Neuron (in vitro differentiated cells): ENCODE measurements around the gene VEGFC.

ENCODE experiments used
- H2AFZ ChIP-seq: one replicate; pipeline ENCODE4 v1.6.1; 2013; ENCODE audit warnings: low read depth, mild to moderate bottlenecking, inconsistent platforms, low read length, moderate library complexity
- H3K27me3 ChIP-seq: one replicate; pipeline ENCODE4 v1.6.1; 2013; ENCODE audit warnings: low read length; ENCODE audit not compliant: insufficient read depth
- H3K36me3 ChIP-seq: one replicate; pipeline ENCODE4 v1.6.1; 2013; ENCODE audit warnings: low read length; ENCODE audit not compliant: insufficient read depth
- H3K4me1 ChIP-seq: one replicate; pipeline ENCODE4 v1.6.1; 2013; ENCODE audit warnings: low read length; ENCODE audit not compliant: insufficient read depth
- H3K4me3 ChIP-seq: 2 replicates; pipeline ENCODE4 v1.5.1; 2013; ENCODE audit warnings: mild to moderate bottlenecking, low read length, moderate library complexity
- H3K9me3 ChIP-seq: one replicate; pipeline ENCODE4 v1.6.1; 2013; ENCODE audit warnings: low read length

VEGFC gene, protein sequence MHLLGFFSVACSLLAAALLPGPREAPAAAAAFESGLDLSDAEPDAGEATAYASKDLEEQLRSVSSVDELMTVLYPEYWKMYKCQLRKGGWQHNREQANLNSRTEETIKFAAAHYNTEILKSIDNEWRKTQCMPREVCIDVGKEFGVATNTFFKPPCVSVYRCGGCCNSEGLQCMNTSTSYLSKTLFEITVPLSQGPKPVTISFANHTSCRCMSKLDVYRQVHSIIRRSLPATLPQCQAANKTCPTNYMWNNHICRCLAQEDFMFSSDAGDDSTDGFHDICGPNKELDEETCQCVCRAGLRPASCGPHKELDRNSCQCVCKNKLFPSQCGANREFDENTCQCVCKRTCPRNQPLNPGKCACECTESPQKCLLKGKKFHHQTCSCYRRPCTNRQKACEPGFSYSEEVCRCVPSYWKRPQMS

DNA sequence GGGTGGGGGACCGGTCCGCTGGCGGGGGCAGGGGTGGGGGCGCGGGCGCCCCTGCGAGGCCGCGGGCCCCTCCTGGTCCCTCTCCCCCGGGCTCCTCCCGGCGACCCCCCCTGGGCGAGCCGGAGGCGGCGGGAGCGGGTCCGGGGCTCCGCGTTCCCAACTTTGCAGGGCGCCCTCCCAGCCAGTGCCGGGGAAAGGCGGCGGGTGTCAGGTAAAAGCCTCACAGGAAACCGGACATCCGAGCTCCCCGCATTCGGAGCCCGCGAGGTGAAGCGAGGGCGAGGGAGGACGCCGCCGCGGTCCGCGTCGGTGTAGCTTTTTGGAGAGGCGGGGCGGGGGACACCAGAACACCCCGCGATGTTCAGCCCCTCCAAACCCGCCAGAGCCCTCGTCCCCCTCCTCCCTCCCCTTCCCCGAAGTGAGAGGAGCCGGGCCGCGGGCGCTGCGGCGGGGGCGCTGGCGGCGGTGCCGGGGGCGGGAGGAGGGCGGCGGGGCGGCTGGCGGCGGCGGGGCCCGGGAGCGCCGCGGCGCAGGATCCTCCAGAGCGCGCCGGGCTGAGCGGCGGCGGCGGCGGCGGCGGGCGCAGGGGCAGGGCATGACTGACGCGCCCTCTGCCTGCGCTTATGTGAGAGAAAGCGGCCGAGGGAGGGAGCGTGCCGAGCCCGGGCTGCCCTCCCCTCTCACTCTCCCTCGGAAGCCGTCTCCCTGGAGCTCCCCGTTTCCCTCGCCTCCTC is at the start of gene VEGFC:
Gene VEGFC (minus strand): TSS at position 597 of the 734 bp plus-strand sequence. CDS start 611 bp downstream, outside the sequence.
- H3K9me3 ChIP-seq, result no peaks in the 10 kb centered on the region
- no peaks in the 10 kb centered on the region for H3K27me3 ChIP-seq
- H2AFZ ChIP-seq, result peak within 1 kb of the TSS; percentile 96
- no peaks in the 10 kb centered on the region for H3K36me3 ChIP-seq
- H3K4me3 ChIP-seq, result peak within 1 kb of the TSS; percentile 63
- no peaks in the 10 kb centered on the region for H3K4me1 ChIP-seq

DNA sequence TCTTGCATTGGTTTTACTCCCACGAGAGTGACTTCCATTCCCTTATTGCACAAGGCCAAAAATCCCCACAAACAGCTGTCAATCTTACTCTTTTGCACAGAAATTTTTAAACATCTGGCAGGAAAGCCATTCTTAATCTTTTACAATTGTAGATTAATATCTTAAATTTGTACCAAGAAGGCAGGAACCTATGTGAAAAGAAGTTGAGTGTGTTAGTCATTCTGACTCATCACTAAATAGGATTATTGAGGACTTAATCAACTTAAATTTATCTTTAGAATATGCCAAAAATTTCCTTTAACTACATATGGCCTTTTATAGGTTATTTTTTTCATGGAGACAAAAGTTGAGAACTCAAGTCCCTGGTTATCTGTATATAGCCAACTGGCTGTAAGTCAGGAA is 49.0 kb upstream of the VEGFC start:
- H3K4me3 ChIP-seq, result no peak overlapping the region
- H2AFZ ChIP-seq, result no peak overlapping the region
- H3K27me3 ChIP-seq, result no peaks in the 10 kb centered on the region
- H3K36me3 ChIP-seq, result no peaks in the 10 kb centered on the region
- H3K4me1 ChIP-seq, result no peaks in the 10 kb centered on the region
- no peaks in the 10 kb centered on the region for H3K9me3 ChIP-seq

DNA sequence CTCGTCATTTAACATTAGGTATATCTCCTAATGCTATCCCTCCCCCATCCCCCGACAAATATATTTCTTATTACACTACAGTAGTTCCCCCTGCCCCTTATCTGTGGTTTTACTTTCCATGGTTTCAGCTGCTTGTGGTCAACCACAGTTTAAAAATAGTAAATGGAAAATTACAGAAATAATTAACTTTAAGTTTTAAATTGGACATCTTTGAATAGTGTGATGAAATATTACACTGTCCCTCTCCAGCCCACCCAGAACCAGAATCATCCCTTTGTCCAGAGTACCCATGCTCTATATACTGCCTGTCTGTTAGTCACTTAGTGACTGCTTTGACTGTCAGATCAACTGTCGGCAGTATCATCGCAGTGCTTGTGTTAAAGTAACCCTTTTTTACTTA is 47.4 kb upstream of the VEGFC start:
- Histone ChIP-seq H3K4me3 (no peak overlapping the region), H2AFZ (no peak overlapping the region), H3K9me3 (no peaks in the 10 kb centered on the region), H3K36me3 (no peaks in the 10 kb centered on the region), H3K27me3 (no peaks in the 10 kb centered on the region), H3K4me1 (no peaks in the 10 kb centered on the region)

DNA sequence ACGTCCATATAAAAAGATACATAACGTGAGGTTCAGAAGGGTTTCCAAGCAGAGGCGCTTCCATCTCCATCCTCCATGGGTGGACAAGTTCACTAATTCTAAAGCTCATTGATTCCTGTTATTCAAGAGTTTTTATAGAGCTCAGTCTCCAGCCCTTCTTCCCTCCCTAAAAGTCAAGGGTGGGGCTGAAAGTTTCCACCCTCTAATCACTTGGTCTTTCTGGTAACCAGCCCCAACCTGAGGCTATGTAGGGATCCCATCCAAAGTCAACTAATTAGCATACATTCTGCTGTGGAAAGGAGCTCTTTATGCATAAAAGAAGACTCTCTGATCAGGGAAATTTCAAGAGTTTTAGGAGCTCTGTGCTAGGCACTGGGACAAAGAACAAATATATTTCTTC is 46.9 kb upstream of the VEGFC start:
- H3K4me3 ChIP-seq, result no peak overlapping the region
- no peak overlapping the region for H2AFZ ChIP-seq
- H3K9me3 ChIP-seq, result no peaks in the 10 kb centered on the region

DNA sequence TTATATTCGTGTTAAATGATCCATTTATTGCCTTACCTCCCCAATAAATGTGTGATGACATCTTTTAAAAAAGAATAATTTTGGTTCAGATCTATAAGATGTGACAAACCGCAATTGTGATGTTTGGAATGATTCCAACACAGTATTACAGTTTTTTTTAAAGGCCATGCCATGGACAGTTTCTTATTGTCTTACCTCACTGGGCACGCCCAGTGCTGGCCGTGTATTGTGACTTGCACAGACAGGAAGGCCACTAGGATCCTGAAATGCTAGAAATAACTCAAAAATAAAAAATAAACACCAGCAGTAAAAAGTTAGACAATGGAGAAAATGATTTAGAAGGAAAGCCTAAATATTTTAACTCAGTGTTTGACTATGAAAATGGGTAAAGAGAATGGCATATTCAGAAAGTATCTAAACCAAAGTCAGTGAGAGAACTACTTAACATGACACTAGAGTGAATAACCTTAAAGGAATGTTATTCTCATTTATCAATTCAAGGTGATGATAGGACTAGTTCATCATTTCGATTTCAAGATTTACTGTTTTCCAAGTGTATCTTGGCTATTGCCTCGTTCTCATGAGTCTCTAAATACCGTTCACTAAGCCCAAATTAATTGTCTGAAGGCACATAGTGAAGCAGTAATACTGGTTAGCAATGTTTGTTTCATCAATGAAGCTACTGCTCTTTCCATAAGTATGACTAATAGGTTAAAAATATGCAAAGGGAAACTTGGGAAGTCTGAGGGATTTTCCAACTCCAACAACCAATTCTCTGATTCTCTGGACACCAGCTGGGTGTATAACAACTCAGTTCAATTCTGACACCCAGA is 46.1 kb upstream of the VEGFC start:
- Histone ChIP-seq H3K27me3 (no peaks in the 10 kb centered on the region), H2AFZ (no peak overlapping the region), H3K36me3 (no peaks in the 10 kb centered on the region), H3K9me3 (no peaks in the 10 kb centered on the region), H3K4me3 (no peak overlapping the region), H3K4me1 (no peaks in the 10 kb centered on the region)

More for the DNA sequence above, 46.9 kb upstream of the VEGFC start:
- H3K27me3 ChIP-seq, result no peaks in the 10 kb centered on the region
- no peaks in the 10 kb centered on the region for H3K36me3 ChIP-seq
- no peaks in the 10 kb centered on the region for H3K4me1 ChIP-seq

DNA sequence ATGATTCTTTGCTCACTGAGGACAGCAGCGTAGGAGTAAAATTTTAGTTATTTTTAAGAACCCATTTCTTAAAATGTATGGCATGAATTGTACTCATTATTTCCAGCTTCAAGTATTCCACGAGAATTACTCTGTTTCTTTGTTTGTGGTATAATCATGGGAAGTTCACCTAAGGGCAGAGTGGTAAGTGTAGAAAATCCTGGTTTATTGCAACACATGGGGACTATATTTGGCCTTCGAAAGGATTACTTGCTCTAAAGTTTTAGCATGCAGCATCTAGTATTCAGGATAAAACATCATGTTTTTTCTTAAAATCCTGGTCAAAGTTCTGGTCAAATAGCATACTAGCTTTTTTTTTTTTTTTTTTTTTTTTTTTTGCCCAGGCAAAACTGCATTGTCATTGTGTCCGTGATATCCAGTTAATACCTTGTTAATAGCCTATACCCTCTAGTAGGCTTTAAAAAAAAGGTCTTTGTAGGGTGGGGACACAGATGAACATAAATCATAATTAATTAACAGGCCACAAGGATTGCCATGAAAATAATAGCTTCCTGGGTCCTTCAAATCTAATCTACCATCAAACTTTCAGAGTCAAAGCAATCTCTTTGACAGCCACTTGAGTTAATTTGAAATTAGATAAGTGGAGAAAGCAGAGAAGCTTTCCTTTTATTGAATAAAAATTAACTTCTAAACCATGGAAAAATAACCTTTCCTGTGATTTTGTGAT is 44.6 kb upstream of the VEGFC start:
- Histone ChIP-seq H3K4me3 (no peak overlapping the region), H3K36me3 (no peaks in the 10 kb centered on the region), H3K27me3 (no peaks in the 10 kb centered on the region), H3K4me1 (no peaks in the 10 kb centered on the region), H3K9me3 (no peaks in the 10 kb centered on the region), H2AFZ (no peak overlapping the region)

DNA sequence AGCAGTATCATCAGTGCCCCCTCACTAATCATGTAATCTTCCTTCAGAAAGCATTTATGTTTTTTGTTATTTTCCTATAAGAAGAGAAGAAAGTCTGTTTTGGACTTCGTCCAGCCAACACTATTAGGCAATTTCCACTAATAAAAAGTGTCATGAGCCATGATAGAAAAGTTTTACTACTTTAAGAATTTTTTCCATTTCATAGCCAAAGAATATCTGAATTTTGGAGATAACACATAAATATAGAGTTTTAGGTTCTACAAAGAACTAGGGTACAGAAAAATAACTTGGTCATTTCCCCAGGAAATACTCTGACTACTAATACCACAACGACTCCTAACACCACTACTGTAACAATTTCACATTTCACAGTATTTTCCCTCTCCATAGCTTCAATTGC is 41.8 kb upstream of the VEGFC start:
- Histone ChIP-seq H3K4me1 (no peaks in the 10 kb centered on the region), H3K4me3 (no peak overlapping the region), H3K9me3 (no peaks in the 10 kb centered on the region), H2AFZ (no peak overlapping the region), H3K27me3 (no peaks in the 10 kb centered on the region), H3K36me3 (no peaks in the 10 kb centered on the region)

DNA sequence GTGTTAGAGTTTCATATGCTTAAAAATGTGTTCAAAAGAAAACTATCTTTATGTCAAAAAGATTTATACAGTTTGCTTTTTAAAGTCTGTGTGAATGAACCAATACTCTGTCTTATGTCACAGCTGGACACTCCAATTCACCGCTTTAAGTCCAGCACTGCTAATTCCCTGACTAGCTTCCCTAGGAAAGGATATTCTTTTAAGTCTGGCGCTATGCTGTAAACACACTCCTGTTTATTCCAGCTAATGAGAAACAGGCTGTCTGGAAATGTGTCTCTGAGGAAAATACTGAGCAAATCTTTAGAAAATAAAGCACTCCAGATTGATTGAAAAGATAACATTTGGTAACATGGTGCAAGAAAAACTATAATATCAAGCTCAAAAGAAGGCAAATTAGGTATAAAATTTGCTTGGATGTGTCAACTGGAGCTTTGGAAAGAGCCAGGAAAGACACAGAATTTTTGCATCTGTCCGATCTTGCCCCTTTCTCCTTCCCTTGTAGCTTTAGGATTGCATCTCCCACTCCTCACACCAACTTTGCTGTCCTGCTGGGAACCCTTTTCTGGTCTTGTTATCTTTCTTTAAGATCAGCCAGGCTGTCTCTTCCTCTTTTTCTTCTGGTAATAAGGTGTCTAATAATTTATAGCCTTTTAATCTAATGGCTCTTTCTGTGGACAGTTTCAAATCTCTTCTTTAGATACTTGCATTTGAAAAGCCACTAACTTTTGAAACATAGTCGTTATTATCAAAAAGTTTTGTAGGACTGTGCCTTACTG is 40.9 kb upstream of the VEGFC start:
- H3K4me1 ChIP-seq, result no peaks in the 10 kb centered on the region
- no peaks in the 10 kb centered on the region for H3K9me3 ChIP-seq
- no peak overlapping the region for H3K4me3 ChIP-seq
- H3K36me3 ChIP-seq, result no peaks in the 10 kb centered on the region
- H2AFZ ChIP-seq, result no peak overlapping the region
- H3K27me3 ChIP-seq, result no peaks in the 10 kb centered on the region

DNA sequence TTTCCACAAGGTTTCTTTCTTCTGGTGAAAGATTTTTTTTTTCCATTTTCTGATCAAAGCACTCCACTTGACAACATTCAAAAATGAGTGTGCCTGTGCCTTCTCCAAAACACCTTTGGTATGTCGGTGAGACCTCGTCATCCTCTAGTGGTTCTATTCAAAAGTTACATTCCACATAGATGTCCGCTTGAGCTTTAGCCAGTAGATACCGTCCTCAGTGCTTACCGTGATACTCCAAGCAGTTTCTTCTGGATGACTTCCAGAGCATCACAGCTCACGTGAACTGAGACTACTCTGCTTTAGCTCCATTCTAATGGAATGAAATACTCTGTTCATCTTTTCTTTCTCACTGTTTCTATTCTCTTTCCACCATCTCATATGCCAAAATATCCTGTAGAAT is 38.2 kb upstream of the VEGFC start:
- H3K27me3 ChIP-seq, result no peaks in the 10 kb centered on the region
- no peak overlapping the region for H3K4me3 ChIP-seq
- H3K4me1 ChIP-seq, result no peaks in the 10 kb centered on the region
- no peak overlapping the region for H2AFZ ChIP-seq
- H3K36me3 ChIP-seq, result no peaks in the 10 kb centered on the region
- H3K9me3 ChIP-seq, result no peaks in the 10 kb centered on the region

DNA sequence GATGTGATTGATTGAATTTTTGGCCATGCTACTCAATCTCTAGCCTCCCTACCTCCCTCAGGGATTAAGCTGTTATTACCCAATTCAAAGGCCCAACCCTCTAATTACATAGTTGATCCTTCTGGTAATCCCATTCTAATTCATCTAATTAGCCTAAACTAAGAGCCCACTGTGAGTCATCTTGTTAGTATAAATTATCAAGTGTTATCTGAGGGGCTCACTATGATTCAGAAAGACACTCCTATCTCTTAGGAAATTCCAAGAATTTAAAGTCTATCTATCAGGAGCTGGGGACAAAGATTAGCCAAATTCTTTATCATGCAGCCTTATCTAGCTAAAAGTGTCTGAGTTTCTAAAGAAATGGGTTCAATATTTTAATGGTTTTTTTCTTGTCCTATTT is 32.9 kb upstream of the VEGFC start:
- Histone ChIP-seq H3K4me1 (peaks cover 8% of the 10 kb centered on the region), H3K4me3 (no peak overlapping the region), H3K36me3 (no peaks in the 10 kb centered on the region), H2AFZ (no peak overlapping the region), H3K27me3 (no peaks in the 10 kb centered on the region), H3K9me3 (no peaks in the 10 kb centered on the region)

DNA sequence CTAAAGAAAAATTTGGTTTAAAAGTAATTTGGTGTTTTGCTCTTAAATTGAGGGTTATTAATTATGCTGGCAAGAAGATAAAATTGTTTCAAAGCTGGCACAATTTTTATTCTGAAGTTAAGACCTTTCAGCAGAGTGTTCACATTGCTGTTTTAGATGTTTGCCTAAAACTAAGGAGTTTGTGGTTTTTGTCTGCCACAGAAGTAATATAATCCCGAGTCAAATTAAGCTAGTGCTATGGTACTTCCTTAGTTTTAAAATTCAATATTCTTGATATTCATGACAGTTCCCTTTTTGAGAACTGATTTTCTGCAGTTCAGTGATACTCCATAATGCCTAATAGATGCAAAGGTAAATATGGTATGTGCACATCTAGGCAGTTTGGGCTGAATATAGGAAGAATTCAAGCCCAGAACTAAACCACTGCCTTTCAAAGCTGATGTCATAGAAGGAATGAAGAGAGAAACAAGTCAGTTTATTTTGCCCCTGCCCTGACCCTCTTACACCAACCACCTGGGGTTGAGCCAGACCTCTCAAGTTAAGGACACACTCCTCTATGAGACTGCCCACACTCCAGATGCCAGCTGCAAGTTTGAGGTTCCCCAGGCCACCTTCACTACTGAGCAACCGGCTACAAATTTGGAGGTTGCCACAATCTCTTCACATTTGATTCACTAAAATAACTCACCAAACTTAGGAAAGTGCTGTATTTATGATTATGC is 32.1 kb upstream of the VEGFC start:
- no peak overlapping the region for H2AFZ ChIP-seq
- H3K36me3 ChIP-seq, result no peaks in the 10 kb centered on the region
- H3K4me3 ChIP-seq, result no peak overlapping the region
- peaks cover 8% of the 10 kb centered on the region for H3K4me1 ChIP-seq
- H3K27me3 ChIP-seq, result no peaks in the 10 kb centered on the region
- H3K9me3 ChIP-seq, result no peaks in the 10 kb centered on the region
